ENCODE results near the gene PRRC2B. TPM values are rescaled to one million over a fixed set of nuclear protein-coding genes. Genes with fewer than 3 reads are reported as not detected.

PRRC2B gene
- total and polyA plus RNA-seq, 4 donors, result 39.4 to 171 (median 91.4) TPM

DNA sequence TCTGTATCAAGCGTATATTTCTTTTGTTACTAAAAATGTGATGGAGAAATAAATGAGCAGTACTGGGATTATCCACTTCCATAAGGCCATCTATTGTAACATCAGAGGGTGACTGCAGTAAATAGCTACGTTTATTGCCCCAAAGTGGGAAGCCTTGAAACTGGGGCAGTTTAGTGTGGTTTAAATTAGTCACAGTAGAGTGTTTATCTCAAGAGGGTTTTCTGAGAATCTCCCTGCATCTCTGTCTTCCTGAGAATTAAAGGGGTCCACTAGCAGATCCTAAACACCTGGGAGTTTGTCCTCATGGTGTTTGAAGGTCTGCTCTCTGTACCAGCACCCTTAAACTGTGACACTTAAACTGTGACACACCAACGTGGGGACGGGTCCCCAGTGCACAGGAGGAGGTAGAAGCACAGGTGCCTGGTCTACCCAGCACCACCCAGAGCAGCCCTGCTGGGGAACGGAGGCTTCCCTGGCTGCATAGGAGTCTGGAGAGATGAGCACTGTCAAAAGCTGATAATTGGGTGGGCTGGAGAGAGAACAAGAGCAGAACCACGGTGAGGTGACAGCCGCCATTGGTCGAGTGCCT lies 25.2 kb downstream of the PRRC2B start:
- Histone ChIP-seq H3K9me3 (ENCODE audit: control insufficient read depth in 4 of 4, insufficient read depth in 3 of 4, low read length in 3 of 4) (no peaks in the 10 kb centered on the region), H3K36me3 (ENCODE audit: control insufficient read depth in 4 of 4, insufficient read depth in 4 of 4, low read length in 4 of 4) (peaks cover 0 to 6% (median 1%) of the 10 kb centered on the region in 4 donors), H3K4me3 (no peak overlapping the region), H3K27me3 (ENCODE audit: control insufficient read depth in 3 of 3, insufficient read depth in 3 of 3, low read length in 2 of 3) (no peaks in the 10 kb centered on the region), H3K4me1 (ENCODE audit: control insufficient read depth in 5 of 5, insufficient read depth in 5 of 5, low read length in 5 of 5) (peaks cover 24 to 52% (median 38%) of the 10 kb centered on the region in 5 donors), H3K27ac (ENCODE audit: low read depth in 1 of 2, low read length in 1 of 2) (peak overlapping the region in 1 of 2 donors; percentile 67), H3K9ac (ENCODE audit: insufficient read depth in 1 of 2, low read length in 2 of 2) (no peak overlapping the region)
- no peak for DNase-seq
- 61 to 70% methylated on average over 8 of the region's 8 CpGs for WGBS, 2 donors
- no peak for TF ChIP-seq CTCF (IDR thresholded peaks at IDR 0.05; ENCODE audit: control extremely low read depth, extremely low read depth)
- no peak for ATAC-seq (ENCODE audit: insufficient read depth, low FRiP score)

- H3K27me3 ChIP-seq (ENCODE audit: control insufficient read depth in 3 of 3, insufficient read depth in 3 of 3, low read length in 2 of 3), result no peaks in the 10 kb centered on the region
- no peak for TF ChIP-seq CTCF (IDR thresholded peaks at IDR 0.05; ENCODE audit: control extremely low read depth, extremely low read depth)
- ATAC-seq (ENCODE audit: insufficient read depth, low FRiP score) (no peak), DNase-seq (no peak)
- H3K9ac ChIP-seq (ENCODE audit: insufficient read depth in 1 of 2, low read length in 2 of 2), result no peak overlapping the region
- peaks cover 24 to 51% (median 38%) of the 10 kb centered on the region in 5 donors for H3K4me1 ChIP-seq (ENCODE audit: control insufficient read depth in 5 of 5, insufficient read depth in 5 of 5, low read length in 5 of 5)
- peaks cover 0 to 6% (median under 1%) of the 10 kb centered on the region in 4 donors for H3K36me3 ChIP-seq (ENCODE audit: control insufficient read depth in 4 of 4, insufficient read depth in 4 of 4, low read length in 4 of 4)
- H3K4me3 ChIP-seq, result no peak overlapping the region
- WGBS, 2 donors, result 74 to 79% methylated on average over 12 of the region's 12 CpGs
- H3K27ac ChIP-seq (ENCODE audit: low read depth in 1 of 2, low read length in 1 of 2), result no peak overlapping the region
- H3K9me3 ChIP-seq (ENCODE audit: control insufficient read depth in 4 of 4, insufficient read depth in 3 of 4, low read length in 3 of 4), result no peaks in the 10 kb centered on the region
Measured at GRCh38 chr9:131419716-131420115, 25.8 kb downstream of the PRRC2B start.

DNA sequence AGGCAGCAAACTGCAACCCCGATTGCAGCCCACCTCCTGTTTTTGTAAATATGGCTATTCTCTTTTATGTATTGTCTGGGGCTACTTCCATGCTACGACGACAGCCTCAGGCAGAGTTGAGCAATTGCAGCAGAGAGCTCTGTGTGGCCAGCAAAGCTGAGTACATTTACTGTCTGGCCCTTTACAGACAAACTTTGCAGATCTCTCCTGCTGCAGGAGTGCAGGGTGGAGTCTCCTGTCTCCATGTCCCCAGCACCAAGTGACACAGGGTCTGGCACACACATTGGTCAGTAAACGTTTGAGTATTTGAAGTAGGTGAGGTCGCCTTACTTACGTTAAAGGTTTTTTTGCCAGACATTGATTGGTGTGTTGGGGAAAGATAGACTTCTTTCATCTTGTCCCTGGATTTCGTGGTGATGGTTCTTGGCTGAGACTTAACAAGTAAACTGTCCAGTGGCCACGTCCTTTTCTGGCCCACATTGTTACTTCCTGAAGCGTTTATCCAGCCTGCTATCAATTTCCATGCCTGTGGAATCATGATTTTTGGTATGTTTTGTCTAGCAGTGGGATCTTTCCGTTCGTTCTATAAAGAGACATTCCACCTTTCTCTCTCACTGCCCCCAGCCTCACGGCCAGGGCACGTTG lies 27.2 kb downstream of the PRRC2B start:
- Histone ChIP-seq H3K9ac (ENCODE audit: insufficient read depth in 1 of 2, low read length in 2 of 2) (peak overlapping the region in 1 of 2 donors; percentile 44), H3K27me3 (ENCODE audit: control insufficient read depth in 3 of 3, insufficient read depth in 3 of 3, low read length in 2 of 3) (no peaks in the 10 kb centered on the region), H3K4me3 (no peak overlapping the region), H3K36me3 (ENCODE audit: control insufficient read depth in 4 of 4, insufficient read depth in 4 of 4, low read length in 4 of 4) (peaks cover 0 to 6% (median 0%) of the 10 kb centered on the region in 4 donors), H3K9me3 (ENCODE audit: control insufficient read depth in 4 of 4, insufficient read depth in 3 of 4, low read length in 3 of 4) (no peaks in the 10 kb centered on the region), H3K27ac (ENCODE audit: low read depth in 1 of 2, low read length in 1 of 2) (peak overlapping the region in 1 of 2 donors; percentile 23), H3K4me1 (ENCODE audit: control insufficient read depth in 5 of 5, insufficient read depth in 5 of 5, low read length in 5 of 5) (peaks cover 24 to 47% (median 38%) of the 10 kb centered on the region in 5 donors)
- ATAC-seq (ENCODE audit: insufficient read depth, low FRiP score) (no peak), DNase-seq (no peak)
- TF ChIP-seq CTCF (IDR thresholded peaks at IDR 0.05; ENCODE audit: control extremely low read depth, extremely low read depth), result no peak
- WGBS, 2 donors, result 33 to 46% methylated on average over 13 of the region's 13 CpGs
